GM19025 (cell line): ENCODE measurements around the gene TSHZ2.

ENCODE experiments used
- ATAC-seq: cut with Tn5 transposase; IDR thresholded peaks from one replicate; pipeline ENCODE4 v1.9.1; 2021; ENCODE audit warnings: mild to moderate bottlenecking, low read depth, moderate library complexity; ENCODE audit not compliant: unreplicated experiment

Gene TSHZ2

DNA sequence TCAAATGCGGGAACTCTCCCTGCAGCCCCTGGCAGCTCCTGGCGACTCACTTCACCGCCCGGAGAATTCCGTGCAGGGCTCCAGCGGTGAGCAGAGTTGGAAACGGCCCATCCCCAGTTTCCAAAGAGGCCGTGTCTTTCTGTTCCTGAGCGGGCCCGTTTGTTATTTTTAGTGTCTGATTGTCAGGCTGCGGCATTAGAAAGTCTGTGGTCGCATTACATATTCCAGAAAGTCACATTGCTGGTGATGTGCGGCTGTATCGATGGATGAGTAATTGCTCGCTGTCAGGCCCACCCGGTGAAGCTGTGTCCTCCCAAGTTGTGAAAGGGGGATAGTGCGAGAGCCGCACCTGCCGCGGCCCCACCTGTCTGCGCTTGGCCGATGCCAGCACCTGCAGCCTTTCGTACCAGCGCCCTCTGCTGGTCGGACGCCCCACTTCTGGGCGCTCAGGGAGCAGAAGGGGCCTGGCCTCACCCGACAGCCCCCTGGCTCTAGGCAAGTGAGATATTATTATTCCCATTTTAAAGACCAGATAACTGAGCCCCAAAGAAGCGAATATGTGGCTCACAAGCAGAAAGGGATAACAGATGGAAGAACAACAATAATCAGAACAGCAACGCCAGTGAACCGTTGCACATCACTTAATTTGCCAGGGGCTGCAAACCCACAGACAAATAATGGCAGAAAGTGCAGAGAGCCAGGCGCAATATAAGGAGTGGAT lies 244.9 kb downstream of the TSHZ2 start:
- no peak for ATAC-seq

DNA sequence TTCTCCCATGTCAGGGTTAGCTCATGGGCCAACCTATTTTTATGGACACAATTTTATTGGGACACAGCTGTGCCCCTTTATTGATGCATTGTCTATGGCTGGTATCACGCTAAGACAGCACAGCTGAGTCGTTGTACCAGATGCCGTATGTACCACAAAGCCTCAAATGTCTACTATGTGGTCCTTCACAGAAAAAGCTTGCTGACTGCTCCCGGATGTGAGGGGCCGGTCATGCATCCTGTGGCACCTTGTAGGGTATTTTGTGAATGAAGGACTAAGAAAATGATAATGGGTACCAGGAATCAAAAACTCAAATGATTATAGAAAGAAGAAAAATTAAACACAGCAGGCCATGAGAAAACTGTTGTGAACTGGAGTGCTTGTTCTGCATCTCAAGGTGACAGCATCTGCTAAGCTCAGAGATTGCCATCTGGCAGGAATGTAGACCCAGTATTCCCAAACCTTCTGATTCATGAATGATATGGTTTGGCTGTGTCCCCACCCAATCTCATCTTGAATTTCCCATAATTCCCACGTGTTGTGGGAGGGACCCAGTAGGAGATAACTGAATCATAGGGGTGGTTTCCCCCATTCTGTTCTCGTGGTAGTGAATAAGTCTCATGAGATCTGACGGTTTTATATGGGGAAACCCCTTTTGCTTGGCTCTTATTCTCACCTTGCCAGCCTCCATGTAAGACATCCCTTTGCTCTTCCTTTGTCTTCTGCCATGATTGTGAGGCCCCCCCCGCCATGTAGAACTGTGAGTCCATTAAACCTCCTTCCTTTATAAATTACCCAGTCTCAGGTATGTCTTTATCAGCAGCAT lies 248.5 kb downstream of the TSHZ2 start:
- no peak for ATAC-seq

DNA sequence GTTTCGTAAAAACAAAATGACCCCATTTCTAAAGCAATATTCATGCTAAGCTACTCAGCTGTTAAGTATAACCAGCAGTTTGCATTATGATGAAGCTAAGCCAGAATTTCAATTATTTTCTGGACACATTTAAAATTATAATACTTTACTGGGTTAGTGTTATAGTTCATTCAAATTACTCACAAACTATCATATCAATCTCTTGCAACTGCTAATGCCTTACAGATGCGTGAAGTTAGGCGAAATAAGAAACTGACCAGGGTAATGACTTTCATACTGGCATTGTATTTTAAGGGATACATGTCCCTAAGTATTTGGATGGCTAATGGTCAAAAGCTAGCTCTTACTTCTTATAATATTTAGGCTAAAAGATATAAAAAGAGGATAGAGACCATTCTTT lies 249.6 kb downstream of the TSHZ2 start:
- no peak for ATAC-seq

DNA sequence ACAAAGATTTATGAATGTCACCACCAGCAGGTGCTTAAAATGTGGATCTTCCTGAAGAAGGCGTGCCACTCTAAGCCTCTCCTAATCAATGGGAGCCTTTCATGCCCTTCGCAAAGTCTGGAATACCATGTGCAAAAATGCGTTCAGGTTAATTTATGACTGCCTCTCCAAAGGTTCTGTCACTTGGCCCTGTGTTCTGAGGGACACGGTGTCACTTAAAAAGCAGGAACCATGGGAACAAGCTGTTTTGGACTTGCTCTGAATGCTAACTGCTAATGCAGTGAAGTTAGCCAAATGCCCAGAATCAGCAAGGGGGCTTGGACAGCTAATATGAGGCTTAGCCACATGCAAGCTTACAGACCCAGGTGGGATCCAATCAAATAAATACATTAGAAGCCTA lies 250.3 kb downstream of the TSHZ2 start:
- no peak for ATAC-seq

DNA sequence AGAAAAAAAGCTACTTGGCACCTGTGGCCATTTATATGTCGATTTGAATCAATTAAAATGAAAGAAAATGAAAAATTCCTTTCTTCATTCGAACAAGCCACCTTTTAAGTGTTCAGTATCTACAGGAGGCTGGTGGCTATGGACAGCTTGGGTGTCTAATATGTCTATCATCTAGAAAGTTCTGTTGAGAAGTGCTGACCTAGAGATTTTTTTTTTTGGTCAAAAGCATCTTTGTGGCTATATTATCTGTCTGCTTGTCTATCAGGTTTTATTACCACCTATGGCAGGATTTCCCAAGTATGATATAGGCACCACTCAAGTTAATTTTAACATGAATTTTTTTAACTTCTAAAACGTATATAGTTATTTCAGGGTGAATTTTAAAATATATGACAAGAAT lies 250.8 kb downstream of the TSHZ2 start:
- no peak for ATAC-seq

DNA sequence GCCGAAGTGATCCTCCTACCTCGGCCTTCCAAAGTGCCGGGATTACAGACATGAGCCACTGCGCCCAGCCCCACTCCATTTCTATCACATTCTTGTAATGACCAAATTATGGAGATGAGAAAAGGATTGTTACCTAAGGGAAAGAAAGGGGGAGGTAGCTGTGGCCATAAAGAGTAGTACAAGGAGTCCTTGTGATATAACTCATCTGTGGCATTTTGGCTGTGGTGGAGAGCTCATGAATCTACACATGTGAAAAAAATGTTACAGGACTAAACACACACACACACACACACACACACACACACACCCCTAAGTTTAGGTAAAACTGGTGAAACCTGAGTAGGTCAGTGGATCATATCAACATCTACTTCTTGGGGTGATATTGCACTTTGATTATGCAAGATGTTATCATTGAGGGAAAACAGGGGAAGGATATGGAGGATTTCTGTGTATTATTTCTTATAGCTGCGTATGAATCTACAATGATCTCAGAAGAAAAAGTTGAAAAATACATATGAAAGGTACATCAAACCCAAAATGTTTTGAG lies 251.5 kb downstream of the TSHZ2 start:
- ATAC-seq, result no peak

DNA sequence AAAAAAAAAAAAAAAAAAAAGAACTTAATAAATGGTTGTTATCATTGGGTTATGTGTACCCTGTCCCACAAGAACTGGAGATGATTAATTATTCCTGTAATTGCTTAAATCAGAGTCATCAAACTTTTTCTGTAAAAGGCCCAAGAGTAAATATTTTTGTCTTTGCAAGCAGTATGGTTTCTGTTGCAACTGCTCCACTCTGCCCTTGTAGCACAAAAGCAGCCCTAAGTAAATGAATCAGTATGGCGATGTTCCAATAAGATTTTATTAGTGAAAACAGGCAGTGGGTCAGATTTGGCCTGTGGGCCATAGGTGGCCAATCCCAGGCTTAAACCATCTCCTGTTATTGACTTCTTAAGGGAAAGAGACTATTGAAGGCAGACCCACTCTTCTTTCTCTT lies 252.7 kb downstream of the TSHZ2 start:
- no peak for ATAC-seq

DNA sequence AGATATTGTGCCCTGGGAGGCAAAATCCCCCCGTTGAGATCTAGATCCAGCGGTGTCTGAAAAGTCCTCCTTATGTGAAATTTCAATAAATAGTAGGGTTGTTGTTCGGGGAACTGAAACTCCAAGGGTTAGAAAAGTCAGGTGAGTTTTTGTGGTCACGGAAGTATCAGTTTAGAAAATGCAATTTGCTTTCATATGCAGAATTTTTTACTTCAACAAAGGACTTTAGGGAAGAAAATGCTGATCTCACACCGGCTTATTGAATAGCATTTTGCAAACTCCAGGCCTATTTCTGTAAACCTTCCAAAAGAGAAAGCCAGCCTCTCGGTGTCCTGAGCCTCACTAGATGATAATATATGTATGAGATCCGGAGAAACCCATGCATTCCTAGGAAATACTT lies 254.7 kb downstream of the TSHZ2 start:
- ATAC-seq, result no peak

DNA sequence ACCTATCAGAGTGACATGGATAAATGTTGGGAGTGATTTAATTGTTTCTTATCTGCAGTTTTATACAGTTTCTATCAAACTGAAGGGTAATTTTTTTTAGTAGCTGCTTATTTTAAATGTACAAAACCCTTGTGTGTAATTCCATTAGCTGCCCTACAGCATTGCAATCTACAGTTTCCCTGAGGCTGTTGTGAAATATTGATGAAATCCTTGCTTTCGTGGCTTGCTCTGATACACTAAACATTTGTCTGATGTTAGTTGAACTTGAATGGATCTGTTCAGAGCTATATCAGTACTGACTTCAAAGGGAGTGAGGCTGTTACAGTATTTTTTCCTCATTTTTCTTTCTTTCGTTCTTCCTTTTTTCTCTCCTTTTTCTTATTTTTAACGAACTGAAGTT lies 255.4 kb downstream of the TSHZ2 start:
- ATAC-seq, result no peak

DNA sequence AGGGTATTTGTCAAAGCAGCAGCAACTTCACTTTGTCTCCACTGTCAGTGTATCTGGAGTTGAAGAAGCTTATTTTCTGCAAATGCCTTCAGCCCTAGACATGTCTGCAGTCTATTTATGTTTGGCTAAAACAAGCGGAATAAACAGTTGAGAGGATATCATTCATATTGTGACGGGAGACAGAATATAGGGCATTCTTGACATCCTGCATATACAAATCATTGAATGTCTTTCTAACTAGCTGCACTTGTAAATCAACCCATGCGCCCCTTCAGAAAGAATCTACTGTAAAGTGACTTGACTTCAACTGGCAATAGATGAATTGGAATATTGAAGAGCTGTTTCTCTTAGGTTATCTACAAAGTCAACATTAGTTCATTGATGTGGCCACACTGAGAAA lies 258.9 kb downstream of the TSHZ2 start:
- ATAC-seq, result no peak

DNA sequence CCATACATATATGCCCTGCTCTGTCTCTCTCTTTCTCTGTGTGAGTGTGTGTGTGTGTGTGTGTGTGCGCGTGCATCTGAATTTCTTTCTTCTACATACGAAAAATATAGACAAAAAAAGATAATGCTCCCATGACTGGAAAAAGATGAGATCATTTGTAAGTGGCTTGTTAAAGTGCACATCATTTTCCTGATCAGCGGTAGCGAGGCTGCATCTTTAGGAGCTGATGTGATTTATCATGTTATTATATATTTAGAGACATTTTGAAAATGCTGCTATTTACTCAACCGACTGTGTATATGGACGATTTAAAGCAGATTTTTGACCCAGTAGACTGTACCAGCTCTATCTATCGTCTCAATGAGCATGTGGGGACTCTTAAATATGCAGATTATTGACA lies 265.3 kb downstream of the TSHZ2 start:
- ATAC-seq, result no peak

DNA sequence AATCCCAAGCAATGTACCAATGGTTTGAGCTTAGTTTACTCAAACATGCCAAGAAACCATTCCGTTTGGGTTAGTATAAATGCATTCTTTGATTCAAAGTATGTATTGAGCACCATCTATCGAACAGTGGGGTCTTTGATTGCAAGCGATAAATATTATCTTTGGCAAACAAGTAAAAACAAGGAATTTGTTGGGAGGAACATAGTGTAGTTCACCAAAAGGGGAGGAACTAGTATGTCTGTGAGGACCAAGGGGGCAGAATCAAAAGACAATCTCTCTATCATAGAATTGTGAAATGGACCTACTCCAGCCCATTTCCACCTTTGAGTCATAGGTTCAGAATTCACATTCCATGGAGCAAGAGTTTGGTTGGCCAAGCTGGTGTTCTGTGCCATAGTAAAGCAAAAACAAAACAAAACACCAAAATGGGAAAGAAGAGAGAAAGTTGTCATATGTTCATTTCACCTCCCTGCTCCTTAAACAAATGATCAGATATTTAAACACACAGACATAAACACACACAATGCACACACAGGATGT lies 266.0 kb downstream of the TSHZ2 start:
- no peak for ATAC-seq

DNA sequence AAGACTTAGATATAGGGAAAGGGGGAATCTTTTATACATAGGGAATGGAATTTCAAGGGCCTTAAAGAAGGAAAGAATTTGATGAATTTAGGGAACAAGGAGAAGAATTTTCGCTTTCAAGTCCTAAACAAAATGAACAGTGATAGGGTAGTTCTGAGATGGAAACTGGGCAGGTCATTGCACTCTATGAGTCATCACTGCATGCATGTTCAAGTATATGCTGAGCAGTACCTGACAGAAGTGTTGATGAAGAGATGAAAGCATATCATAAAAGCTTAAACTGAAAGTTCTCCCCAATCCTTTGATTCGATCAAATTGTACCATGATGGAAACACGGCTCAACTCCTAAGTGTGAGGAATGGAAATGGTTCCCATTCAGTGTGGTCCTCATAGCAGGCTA lies 271.0 kb downstream of the TSHZ2 start:
- no peak for ATAC-seq

DNA sequence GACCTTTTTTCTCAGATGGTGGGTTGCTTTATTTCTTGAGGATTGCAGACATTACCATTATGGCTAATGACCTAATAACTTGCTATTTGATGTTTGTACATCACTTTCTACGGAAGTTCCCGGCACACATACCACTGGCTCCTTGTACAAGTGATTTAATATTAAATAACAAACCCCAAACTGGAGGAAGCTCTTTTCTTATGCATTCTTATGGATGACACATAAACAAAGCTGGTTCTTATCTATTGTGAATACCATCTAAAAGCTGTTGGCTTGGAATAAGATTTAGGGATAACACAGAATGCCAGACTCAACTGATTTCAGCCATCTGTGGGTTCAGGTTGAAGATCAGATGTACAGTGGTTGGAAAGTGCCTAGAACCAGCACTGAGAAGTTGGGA lies 272.6 kb downstream of the TSHZ2 start:
- ATAC-seq, result no peak

DNA sequence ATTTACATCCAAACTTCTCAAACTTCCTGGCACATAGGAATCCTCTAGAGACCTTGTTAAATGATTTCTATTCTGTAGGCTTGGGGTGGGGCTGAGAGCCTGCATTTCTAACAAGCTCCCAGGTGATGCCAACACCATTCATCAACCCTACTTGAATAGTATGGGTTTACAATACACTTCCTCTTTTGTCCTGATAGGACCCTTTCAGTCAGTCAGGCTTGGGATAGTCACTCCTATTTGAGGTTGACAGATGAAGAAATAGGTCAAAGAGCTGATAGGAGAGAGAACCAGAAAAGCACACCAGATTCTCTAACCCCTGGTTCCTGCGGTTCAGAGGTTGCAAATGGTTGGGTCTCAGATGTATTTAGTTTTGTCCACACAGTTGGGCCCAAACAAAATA lies 273.4 kb downstream of the TSHZ2 start:
- no peak for ATAC-seq

DNA sequence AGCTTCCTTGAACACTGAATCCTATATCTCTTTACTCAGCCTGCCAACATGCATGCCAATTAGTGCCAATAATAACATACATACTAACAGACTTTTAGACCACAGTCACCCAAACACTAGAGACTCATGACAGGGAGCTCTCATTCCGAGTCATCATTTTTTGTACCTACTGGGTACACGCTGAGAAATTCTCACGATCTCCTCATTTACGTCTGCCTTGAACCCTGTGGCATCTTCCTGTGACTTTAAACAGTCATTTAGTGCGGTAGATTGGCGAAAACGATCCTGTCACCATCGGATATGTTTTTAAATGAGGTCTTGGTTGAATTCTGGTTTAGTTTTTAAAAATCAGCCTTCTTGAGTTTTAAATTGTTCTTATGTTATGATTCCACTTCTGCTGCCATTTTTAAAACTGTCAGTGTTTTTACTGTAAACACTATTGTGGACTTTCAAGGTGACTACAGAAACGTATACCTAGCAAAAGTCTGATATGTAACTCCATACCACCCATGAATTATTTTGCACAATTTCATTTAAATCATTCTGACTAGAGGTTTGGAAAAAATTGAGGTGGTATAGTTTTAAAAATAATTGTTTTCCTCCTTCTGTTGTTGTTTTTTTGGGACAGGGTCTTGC lies 275.4 kb downstream of the TSHZ2 start:
- ATAC-seq, result no peak

DNA sequence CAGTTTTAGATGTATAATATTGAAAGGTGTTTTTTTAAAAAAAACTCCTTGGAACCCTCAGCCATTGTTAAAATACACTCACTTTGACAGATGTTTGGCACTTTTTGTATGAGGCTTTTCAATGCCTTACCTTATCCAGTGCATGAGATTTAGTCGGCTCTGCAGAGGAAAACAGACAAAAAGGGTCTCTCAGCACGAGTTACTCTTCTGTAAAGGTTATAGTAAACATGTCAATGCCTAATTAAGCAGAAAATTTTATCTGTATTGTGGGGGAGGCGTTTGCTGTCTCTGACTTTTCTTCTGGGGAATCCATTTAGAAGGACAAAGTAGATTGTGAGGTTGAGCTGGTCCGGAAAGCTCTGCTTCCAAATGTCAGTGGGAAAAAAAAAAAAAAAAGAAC lies 278.3 kb downstream of the TSHZ2 start:
- no peak for ATAC-seq

DNA sequence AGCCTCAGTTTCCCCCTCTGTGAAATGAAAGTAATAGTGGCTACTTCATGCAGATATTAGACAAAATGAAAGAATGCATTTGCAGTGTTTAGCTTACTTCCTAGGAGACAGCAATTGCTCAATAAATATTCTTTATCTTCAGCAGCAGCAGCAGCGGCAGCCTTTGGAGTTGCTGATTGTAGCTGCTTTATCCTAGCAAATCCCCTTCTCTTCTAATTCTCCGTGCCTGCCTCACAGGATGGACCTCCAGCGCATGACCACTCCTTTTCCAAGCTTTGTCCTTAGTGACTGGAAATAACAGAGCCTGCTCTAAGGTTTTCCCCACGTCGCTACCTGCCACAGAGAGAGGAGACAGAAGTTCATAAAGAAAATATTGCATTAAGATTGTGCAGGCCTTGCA lies 279.8 kb downstream of the TSHZ2 start:
- ATAC-seq, result no peak

DNA sequence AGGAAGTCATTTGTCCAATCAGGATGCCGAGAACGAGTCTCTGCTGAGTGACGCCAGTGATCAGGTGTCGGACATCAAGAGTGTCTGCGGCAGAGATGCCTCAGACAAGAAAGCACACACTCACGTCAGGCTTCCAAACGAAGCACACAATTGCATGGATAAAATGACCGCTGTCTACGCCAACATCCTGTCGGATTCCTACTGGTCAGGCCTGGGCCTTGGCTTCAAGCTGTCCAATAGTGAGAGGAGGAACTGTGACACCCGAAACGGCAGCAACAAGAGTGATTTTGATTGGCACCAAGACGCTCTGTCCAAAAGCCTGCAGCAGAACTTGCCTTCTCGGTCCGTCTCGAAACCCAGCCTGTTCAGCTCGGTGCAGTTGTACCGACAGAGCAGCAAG lies 281.5 kb downstream of the TSHZ2 start:
- ATAC-seq, result no peak

DNA sequence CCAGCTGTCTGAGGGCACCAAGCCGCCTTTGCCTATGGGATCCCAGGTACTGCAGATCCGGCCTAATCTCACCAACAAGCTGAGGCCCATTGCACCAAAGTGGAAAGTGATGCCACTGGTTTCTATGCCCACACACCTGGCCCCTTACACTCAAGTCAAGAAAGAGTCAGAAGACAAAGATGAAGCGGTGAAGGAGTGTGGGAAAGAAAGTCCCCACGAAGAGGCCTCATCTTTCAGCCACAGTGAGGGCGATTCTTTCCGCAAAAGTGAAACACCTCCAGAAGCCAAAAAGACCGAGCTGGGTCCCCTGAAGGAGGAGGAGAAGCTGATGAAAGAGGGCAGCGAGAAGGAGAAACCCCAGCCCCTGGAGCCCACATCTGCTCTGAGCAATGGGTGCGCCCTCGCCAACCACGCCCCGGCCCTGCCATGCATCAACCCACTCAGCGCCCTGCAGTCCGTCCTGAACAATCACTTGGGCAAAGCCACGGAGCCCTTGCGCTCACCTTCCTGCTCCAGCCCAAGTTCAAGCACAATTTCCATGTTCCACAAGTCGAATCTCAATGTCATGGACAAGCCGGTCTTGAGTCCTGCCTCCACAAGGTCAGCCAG lies 283.0 kb downstream of the TSHZ2 start:
- ATAC-seq, result no peak

DNA sequence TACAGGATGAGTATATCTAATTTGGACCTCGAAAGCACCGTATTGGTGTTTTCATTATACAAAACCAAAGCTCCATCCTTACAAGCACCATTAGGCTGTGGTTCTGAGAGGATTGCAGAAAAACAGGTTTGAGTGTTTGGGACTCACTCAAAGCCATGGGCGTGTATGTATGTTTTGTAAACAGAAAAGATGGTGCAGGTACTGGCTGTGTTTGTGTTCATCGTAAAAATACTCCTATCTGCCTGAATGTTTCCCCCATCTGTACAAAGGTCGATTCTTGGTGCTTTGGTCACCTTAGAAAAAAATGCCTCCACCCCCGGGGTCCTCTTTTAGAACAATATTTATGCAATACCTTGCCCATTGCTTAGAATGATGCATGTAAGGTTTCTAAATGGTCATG lies 286.6 kb downstream of the TSHZ2 start:
- ATAC-seq, result no peak
